Kasumi-1 (cell line): ENCODE results near the gene PIN1.
"Not testable (repeated sequence)": the region's sequence is repeated elsewhere in the genome, so short reads cannot be mapped to it uniquely, and the experiment has no call there.

Experiments used
- DNase-seq, 2 experiments: peaks; one replicate each; lab custom pipeline; 2025; lab: John Stamatoyannopoulos, UW

PIN1 gene

DNA sequence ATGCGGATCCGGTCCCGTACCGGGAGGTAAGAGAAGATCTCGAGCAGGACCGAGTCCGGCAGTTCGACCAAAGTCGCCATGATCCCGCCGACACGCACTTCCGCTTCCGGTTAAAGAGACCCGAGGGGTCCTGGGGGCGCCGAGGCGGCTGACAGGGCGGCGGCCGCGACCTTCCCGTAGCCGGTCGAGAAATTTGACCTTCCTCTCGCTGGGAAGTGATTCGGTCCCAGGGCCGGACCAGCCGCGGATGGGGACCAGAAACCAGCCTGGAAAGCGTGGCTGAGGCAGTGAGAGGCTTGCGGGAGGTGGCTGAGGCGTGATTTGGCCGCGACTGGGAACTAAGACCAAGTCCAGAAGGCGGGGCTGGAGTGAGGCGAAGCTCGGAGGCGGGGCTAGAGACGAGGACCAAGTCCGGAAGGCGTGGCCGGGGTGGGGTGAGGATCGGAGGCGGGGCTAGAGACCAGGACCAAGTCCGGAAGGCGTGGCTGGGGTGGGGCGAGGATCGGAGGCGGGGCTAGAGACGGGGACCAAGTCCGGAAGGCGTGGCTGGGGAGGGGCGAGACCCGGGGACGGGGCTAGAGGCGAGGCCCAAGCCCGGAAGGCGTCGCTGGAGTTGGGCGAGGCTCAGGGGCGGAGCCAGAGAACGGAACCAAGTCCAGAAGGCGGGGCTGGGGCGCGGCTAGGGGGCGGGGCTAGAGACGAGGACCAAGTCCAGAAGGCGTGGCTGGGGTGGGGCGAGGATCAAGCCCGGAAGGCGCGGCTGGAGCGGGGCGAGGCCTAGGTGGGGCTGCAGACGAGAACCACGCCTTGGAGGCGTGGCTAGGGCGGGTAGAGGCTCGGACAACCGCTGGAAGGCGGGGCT, 16.2 kb upstream of the PIN1 start, which contains the start of gene FBXL12:
TSS of gene FBXL12 (minus strand) at position 346 of the 862 bp plus-strand sequence. CDS start at position 80, 266 bp downstream.
- peak; percentile 97 to 98 for DNase-seq

DNA sequence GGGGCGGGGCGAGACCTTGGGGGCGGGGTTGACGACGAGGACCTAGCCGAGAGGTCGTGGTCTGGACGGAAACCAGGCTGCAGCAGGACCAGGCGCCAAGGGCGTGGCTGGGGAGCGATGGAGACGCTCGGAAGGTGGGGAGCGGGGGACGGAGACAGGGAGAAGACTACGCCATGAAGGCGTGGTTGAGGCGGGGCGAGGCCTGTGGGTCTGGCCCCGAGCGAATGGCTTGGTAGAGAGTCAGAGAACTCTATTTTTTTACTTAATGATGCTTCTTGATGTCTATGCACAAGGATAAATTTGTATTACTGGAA, 15.6 kb upstream of the PIN1 start:
- DNase-seq: no peak

DNA sequence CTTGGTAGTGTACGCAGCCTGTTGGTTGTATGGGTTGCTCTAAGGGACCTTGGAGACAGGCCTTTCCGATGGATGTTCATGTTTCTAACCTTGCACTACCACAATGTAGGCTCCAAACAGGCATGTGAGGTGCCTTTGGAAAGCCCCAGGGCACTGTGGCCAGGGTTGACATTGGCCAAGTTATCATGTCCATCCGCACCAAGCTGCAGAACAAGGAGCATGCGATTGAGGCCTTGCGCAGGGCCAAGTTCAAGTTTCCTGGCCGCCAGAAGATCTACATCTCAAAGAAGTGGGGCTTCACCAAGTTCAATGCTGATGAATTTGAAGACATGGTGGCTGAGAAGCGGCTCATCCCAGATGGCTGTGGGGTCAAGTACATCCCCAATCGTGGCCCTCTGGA, 15.1 kb upstream of the PIN1 start:
- not testable (repeated sequence) for DNase-seq

DNA sequence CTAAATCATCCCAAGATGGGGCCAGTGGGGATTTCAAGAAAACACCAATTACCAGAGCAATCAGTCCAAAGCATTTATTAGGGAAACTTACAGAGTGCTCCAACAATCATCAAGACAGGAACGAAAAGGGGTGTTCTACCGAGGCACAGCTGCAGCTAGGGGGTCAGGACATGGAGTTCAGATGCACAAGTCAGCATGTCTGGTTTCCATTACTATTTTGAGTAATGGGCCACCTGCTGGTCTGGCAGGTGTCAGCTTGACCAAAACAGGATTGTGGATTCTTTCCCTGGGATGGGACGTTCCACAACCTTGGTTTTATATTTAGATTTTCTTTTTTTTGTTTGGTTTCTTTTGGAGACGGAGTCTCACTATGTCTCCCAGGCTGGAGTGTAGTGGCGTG, 11.3 kb upstream of the PIN1 start:
- DNase-seq: no peak

DNA sequence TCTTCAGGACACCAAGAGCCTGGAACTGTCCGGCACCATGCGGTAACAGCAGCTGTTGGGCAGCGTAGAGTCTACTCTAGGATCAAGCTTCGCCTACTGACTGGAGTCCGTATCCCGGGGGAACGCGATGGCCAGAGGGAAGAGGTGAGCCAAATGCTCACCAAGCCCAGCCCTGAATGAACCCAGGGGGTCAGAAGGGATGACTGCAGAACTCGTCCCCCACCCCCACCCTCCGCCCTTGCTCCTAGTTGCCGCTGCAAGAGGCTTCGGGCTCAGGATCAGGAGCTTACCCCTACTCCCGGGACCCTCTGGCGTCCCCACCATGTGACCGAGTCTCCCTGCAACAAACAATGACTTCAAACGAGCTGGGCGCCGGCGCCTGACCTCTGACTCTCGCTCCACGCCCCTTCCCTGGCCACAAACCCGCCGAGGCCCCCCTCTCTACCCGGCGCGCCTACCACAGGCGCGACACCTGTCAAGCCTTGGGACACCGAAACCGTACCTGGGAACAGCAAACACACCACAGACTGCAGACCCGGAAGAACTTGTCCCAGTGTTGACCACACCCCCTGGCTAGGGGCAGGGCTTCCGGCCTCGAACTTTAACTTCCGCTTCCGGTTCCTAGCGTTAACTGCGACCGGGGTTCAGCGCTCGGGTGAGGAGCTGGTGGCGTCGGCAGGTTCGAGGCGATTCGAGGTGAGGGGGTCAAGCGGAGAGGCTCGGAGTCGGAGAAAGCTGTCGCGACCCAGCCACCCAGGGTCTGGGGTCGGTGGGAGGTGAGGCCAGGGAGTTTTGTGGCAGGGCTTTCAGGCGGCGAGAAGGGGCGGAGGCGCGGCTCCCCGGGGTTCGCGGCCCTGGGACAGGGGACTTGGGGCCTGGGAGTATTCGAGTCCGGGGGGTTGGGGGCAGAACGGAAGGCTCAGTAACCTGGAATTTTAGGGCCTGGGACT, 7.6 kb upstream of the PIN1 start, which contains the start of gene UBL5:
TSS of gene UBL5 (plus strand) at position 630 of the 950 bp plus-strand sequence. CDS start 420 bp downstream, outside the sequence.
- DNase-seq: peak; percentile 93 to 94

DNA sequence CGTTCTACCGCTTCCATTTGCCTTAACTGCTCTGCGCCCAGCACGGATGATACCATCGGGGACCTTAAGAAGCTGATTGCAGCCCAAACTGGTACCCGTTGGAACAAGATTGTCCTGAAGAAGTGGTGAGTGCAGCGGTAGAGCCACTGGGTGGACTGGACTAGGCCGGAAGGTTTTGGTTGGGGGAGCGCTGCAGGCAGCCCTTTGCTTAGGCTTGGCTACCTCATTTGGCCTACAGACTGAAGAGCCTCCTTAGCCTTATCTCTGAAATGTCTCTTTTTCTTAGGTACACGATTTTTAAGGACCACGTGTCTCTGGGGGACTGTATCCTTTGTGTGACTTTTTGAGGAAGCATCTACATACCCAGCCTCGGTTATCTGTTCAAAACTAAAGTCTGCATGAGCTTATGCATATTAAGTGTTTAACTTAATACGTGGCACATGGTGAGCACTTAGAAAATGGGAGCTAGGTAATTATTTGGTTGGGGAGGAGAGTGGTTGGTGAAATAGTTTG, 6.5 kb upstream of the PIN1 start:
- DNase-seq: peak in 1 of 2 experiments; percentile 18

DNA sequence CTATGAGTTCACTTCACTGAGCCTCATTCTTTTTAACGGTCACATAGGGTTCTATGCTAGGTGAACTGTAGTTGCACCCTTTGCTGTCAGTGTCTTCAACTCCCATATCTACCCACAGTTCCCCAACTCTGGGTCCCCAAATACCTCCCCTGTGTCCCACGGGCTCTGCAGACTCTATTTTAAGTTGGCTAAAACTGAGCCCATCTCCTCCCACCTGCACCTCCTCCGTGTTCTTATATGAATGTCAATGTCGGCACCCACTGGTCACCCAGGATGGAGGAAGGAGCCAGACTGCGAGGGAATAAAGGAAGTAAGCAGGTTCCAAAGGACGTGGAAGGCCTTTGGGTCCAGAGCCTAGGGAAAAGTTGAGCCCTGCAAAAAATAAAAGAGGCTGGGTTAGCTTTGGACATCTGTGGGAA, 802 bp upstream of the PIN1 start:
- no peak for DNase-seq

DNA sequence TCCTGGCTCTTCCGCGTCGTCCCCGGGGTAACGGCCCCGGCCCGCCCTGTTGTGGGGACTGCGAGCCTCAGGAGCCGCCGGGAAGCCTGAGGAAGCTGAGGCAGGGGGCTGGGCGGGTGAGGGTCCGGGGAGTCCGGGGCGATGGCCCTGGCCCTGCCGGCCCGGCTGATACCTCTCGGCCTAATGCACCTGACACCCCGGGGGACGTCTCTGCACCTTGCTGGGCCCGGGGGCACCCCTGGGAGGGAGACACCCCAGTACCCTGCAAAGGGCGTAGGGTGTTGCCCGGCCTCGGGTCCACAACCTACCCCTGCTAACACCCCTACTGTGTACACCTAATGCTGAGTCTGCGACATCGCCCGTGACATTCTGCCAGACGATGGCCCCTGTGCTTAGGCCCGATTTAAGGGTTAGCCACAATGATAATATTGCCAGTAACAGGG, 410 bp downstream of the PIN1 start:
- DNase-seq: no peak

DNA sequence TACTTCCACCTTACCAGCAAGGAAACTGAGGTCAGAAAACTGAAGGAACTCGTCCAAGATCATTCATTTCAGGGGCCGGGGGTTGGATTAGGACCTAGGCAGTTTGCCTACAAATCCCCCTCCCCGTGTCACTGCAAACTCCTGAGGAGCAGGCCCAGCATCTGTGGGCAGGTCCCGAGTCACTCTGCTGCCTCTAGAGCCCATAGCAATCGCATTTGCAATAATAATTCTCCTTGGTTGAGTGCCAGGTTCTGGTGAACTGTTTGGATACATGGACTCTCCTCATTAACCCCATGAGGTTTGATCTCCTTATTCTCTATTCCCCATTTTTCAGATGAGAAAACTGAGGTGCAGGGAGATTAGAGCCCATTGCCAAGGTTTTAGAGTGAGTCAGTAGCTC, 903 bp downstream of the PIN1 start:
- DNase-seq: peak; percentile 17 to 19

DNA sequence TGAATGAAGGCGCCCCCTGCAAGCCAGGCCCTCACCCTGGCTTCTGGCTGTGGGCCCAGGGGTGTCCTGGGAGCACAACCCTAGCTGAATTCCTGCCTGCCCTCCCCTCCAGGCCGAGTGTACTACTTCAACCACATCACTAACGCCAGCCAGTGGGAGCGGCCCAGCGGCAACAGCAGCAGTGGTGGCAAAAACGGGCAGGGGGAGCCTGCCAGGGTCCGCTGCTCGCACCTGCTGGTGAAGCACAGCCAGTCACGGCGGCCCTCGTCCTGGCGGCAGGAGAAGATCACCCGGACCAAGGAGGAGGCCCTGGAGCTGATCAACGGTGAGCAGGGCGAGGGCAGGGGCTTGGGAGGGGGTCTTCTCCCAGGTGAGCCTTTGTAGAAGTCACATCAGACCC, 3.2 kb downstream of the PIN1 start:
- DNase-seq: no peak

DNA sequence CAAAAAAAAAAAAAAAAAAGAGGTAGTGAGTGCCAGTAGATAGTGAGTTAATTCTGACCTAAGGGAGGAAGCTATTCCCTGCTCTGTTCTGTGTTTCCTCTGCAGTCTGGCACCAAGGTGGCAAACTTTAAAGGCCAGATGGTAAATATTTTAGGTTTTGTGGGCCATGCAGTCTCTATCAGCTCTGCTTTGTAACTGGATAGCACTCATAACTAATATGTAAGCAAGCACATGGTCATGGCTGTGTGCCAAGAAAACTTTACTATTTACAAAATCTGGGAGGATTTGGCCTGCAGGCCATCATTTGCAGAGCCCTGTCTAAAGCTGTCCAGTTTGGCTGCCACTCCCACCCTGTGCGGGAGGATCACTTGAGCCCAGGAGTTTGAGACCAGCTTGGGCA, 4.3 kb downstream of the PIN1 start:
- DNase-seq: no peak

DNA sequence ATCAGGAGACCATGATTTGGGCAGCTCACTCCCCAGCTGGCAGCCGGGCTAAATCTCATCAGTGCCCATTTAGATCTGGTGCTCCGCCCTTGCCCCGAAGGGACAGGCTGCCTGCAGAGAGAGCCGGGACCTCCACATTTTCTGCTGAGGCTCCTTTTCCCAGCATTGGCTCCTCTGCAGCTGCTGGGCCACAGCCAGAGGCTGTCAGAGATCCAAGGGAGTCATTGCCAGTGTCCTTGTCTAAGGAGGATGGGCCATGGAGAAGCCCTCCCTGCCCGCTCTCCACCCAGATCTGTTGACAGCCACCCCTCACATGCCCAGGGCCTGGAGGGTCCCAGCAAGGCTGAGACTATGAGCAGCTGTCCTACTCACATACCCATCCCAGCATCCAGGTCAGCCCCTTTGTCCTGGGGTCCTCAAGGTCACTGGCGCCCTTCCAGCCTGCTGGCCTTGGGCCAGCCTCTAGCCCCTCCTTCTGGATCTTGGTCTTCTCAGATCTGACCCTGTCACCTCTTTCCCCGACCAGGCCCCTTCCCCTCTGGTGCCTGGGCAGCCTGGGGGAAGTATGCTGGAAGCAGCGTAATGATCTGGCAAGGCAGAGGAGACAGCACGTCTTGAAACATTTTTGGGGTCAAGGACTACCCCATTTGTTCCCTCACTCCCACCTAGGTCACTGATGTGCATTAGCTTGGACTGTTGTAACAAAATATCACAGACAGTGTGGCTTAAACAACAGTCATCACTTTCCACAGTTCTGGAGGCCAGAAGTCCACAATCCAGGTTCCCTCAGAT, 7.9 kb downstream of the PIN1 start:
- no peak for DNase-seq

DNA sequence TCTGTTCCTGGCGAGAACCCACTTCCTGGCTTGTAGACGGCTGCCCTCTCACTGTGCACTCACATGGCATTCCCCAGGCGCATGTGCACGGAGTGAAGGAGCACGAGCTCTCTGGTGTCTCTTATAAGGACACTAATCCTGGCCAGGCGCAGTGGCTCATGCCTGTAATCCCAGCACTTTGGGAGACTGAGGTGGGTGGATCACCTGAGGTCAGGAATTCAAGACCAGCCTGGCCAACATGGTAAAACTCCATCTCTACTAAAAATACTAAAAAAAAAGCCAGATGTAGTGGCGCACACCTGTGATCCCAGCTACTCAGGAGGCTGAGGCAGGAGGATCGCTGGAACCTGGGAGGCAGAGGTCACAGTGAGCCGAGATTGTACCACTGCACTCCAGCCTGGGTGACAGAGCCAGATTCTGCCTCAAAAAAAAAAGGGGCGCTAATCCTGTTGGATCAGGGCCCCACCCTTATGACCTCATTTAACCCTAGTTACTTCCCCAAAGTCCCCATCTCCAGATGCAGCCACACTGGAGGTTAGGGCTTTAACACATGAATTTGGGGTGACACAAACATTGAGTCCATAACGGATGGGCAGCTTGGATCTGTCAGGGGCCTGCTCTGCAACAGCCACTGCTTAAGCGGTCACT, 8.6 kb downstream of the PIN1 start:
- DNase-seq: not testable (repeated sequence)

DNA sequence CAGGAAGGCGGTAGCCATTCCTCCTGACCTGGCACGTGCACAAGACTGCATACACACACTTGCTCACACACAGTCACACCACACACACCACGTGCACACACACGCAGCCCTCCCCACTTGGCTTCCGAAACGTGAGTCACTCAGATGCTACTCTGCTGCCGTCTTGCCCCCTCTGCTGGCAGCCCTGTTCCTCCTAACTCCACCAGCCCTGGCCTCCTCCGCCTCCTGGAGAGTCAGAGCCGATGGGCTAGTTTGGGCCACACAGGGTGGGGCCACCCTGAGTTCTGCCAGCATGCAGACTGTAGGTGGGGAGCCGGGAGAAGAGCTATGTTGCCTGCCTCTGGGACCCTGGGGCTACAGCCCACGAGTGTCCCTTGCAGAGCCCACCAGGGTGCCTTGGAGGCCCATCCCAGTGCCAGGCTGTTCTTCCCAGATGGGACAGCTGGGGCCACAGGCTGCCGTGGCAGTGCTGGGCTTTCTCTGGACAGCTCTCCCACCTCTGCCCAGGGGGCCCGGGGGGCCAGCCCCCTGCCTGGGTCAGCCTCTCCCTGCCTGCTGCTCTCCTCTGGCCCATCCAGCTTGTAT, 12.1 kb downstream of the PIN1 start:
- peak; percentile 54 to 61 for DNase-seq

DNA sequence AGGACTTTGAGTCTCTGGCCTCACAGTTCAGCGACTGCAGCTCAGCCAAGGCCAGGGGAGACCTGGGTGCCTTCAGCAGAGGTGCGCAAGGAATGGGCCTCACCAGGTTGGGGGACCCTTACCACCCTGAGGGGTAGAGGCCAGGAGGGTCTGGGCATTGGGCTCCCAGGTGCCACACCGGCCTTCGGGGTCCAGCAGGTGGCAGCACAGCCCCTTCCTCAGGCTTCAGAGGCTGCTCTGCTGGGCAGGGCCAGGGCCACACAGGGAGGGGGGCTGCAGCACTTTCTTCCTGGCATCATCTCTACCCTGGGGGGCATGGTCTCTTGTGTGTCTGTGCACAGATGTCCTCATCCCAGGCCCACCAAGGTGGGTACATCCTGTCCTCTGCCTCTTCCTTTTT, 12.9 kb downstream of the PIN1 start:
- DNase-seq: peak in 1 of 2 experiments; percentile 0

DNA sequence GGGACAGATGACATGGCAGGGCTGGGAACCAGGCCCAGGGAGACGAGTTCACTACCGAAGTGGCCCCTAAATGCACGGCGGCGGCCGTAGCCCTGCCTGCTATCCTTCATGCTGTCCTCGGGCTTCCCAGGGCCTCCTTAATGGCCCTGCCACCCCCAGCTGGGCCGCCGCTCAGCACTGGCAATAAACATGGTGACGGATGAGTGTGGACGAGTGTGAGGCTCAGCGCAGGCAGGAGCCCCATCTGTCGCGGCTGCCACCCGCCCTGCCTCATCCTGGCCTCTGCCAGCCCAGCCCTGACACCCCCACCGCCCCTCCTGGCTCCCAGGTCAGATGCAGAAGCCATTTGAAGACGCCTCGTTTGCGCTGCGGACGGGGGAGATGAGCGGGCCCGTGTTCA, 13.6 kb downstream of the PIN1 start:
- no peak for DNase-seq

DNA sequence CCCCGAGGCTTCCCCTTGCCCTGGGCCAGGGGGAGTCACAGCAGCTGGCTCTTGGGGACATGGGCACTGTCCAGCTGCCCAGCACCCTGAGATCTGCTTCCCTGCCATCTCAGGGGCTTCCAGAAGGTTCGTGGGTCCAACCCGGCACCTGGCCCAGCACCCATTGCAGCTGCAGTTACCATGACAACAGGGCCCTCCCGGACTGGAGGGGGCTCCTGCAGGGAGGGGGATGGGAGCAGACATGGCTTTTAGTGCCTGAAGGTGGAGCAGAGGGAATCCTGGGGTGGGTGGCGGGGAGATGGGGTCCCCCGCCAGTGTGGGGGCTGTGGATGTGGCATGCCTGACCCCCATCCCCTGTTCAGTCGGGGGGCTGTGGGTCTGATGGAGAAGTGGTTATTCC, 14.7 kb downstream of the PIN1 start:
- no peak for DNase-seq

DNA sequence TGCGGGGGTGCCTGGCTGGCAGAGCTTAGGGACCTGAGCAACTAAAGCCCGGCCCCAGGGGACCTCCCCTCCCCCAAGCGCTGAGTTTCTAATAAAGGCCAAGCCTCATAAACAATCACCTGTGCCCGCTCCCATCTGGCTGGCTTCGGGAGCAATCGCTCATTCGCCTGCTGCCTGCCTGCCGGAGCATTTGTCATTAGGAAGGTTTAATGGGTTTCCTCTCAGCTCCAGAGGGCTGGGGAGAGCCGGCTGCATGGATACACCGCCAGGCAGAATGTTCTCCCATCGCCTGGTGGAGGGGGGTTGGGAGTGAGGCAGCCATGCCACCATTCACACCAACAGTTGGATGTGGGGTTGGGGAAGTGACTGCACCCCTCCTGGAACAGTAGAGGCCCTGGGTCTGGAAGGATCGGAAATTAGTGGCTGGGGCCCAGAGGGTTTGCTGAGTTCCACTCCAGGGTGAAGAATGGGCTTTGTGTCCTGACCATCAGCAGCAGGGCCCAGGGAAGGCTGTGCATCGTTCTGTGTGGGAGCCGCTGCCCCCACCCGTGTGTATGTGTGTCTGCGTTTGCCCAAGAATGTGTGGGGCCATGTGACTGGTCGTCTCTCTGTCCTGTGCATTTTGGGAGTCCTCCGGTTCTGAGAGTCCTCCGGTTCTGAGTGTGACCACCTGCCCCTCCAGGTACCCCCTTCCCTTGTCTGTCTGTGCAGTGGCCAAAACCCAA, 15.3 kb downstream of the PIN1 start:
- no peak for DNase-seq

DNA sequence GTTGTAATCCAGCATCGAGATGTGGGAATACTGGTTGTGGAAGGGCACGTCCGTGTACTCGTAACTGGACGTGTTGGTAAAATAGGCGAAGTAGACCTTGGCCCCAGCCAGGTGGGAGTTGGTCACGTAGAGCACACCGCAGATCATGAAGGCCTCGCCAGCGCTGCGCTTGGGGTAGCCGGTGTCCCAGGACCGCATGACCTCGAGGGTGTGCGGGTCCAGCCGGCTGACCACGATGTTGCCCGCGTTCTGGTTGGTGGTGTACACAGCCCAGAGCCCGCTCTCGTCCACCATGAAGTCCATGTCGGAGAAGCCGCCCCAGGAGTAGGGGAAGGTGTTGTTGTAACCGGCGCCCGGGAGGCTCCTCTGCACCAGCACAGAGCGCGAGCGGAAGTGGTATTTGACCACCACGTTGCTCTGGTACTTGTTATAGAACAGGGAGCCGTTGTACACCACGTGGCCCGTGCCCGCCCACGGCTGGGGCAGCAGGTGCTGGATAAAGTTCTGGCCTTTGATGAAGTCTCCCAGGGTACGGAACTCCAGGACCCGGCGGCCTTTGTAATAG, 19.2 kb downstream of the PIN1 start:
- no peak for DNase-seq

DNA sequence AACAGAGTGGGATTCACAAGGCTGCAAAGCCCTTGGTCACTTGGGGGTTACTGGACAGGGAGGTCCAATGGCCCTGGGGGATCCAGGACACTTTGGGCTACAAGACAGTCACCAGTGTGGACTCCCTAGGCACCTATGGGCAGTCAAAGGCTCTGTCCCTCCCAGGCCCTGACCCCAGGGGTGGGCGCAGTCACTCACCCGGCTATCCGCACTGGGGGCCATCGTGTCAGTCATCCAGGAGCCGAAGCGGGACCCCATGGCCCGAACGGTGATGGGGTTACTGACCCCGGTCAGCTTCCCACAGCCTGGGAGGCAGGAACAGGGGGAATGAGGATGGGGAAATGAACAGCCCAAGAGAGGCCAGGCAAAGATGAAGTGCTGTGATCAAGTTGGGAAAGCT, 21.5 kb downstream of the PIN1 start:
- DNase-seq: no peak
